ENCODE measurements around the gene ABCA4. TPM values are rescaled to one million over a fixed set of nuclear protein-coding genes. Genes with fewer than 3 reads are reported as not detected.

Gene ABCA4
- total RNA-seq, 4 donors from 2014 or later, result 0.18 to 0.57 TPM; not detected in 2

DNA sequence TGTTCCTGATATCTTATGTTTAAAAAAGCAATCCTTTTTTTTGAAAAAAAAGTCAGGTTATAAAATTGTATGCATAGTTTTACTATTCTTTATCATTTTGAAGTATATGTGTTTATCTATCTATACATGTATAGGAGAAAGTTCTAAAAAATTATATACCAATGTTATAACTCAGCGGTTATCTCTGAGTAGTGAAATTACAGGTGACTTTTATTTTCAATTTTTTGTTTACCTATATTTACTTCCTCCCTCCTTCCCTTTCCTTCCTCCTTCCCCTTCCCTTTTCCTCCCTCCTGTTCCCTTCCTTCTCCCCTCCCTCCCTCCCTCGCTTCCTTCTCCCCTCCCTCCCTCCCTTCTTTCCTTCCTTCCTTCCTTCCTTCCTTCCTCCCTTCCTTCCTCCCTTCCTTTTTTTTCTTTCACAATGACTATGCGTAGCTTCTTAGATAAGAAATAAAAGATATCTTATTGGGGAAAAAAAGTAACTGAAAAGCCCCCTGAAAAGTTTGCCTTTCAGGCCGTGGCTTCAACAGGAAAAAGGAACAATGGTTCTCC lies 77.1 kb downstream of the ABCA4 start:
- intact Hi-C loops (cut with DNase I), result no loop called here
- 55 to 66% methylated on average over 3 of the region's 4 CpGs for WGBS, 2 donors
- DNase-seq, result no peak
- H3K36me3 ChIP-seq, result no peaks in the 10 kb centered on the region
- peaks cover 5 to 40% (median 19%) of the 10 kb centered on the region in 3 donors for H3K4me1 ChIP-seq
- peaks cover 0 to under 1% (median 0%) of the 10 kb centered on the region in 4 donors for H3K27me3 ChIP-seq
- peak overlapping the region; percentile 36 to 77 (median 76) for H3K27ac ChIP-seq
- H3K4me3 ChIP-seq, result no peak overlapping the region
- TF ChIP-seq POLR2A (IDR thresholded peaks at IDR 0.05) (no peak), CTCF (IDR thresholded peaks at IDR 0.05) (no peak)
- no peaks in the 10 kb centered on the region for H3K9me3 ChIP-seq

- Histone ChIP-seq H3K9me3 (no peaks in the 10 kb centered on the region), H3K27ac (no peak overlapping the region), H3K4me3 (no peak overlapping the region), H3K36me3 (no peaks in the 10 kb centered on the region), H3K27me3 (peaks cover 0 to 8% (median 0%) of the 10 kb centered on the region in 4 donors), H3K4me1 (peaks cover 5 to 36% (median 13%) of the 10 kb centered on the region in 3 donors)
- no peak for TF ChIP-seq POLR2A (IDR thresholded peaks at IDR 0.05)
- no peak for TF ChIP-seq CTCF (IDR thresholded peaks at IDR 0.05)
- intact Hi-C loops (cut with DNase I), result no loop called here
- WGBS, 2 donors, result 83 to 100% methylated on average over 1 of the region's 1 CpG
- no peak for DNase-seq
Observed at GRCh38 chr1:94042388-94042787, 78.6 kb downstream of the ABCA4 start.

- WGBS, 2 donors, result 65 to 68% methylated on average over 10 to 11 of the region's 11 CpGs
- intact Hi-C loops (cut with DNase I), result no loop called here
- Histone ChIP-seq H3K4me3 (no peak overlapping the region), H3K27me3 (peaks cover 0 to 8% (median 0%) of the 10 kb centered on the region in 4 donors), H3K9me3 (no peaks in the 10 kb centered on the region), H3K36me3 (no peaks in the 10 kb centered on the region), H3K27ac (peak overlapping the region in 3 of 4 donors; percentile 27 to 55 (median 28)), H3K4me1 (peaks cover 0 to 25% (median 9%) of the 10 kb centered on the region in 3 donors)
- DNase-seq, result no peak
- TF ChIP-seq POLR2A (IDR thresholded peaks at IDR 0.05), result no peak
- no peak for TF ChIP-seq CTCF (IDR thresholded peaks at IDR 0.05)
Observed at GRCh38 chr1:94039871-94040569, 80.9 kb downstream of the ABCA4 start.

DNA sequence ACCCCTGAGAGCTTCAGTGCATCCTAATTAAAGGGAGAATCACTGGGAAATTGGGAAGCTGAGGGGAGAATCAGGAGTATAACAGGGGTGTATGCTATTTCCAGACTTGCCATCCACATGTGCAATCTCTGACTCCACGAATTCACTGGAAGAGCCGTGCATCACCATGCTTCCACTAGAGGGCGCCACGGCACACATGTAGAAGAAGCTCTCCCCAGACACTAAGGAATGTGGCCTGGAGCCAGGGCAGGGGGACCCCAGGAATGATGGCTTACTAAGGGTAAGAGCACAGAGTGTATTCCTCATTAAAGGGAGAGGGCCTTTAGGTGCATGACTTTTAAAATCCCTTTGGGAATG lies 81.5 kb downstream of the ABCA4 start:
- Histone ChIP-seq H3K27me3 (peaks cover 0 to 8% (median 0%) of the 10 kb centered on the region in 4 donors), H3K36me3 (no peaks in the 10 kb centered on the region), H3K4me3 (no peak overlapping the region), H3K4me1 (peaks cover 0 to 20% (median 4%) of the 10 kb centered on the region in 3 donors), H3K27ac (peak overlapping the region in 3 of 4 donors; percentile 5 to 55 (median 28)), H3K9me3 (no peaks in the 10 kb centered on the region)
- 2 to 7% methylated on average over 4 of the region's 4 CpGs for WGBS, 2 donors
- no peak for TF ChIP-seq POLR2A (IDR thresholded peaks at IDR 0.05)
- peak; percentile 69 to 88 (median 70) for TF ChIP-seq CTCF (IDR thresholded peaks at IDR 0.05)
- DNase-seq, result peak; percentile 5
- intact Hi-C loops (cut with DNase I), result no loop called here

GRCh38 chr1:94038511-94038910 lies 82.4 kb downstream of the ABCA4 start:
- H3K27me3 ChIP-seq, result peaks cover 0 to 8% (median 0%) of the 10 kb centered on the region in 4 donors
- intact Hi-C loops (cut with DNase I), result no loop called here
- H3K4me1 ChIP-seq, result peaks cover 0 to 13% (median 0%) of the 10 kb centered on the region in 3 donors
- DNase-seq, result no peak
- peak overlapping the region in 2 of 4 donors; percentile 5 to 55 for H3K27ac ChIP-seq
- no peak for TF ChIP-seq POLR2A (IDR thresholded peaks at IDR 0.05)
- no peak for TF ChIP-seq CTCF (IDR thresholded peaks at IDR 0.05)
- 55 to 94% methylated on average over 2 to 3 of the region's 3 CpGs for WGBS, 2 donors
- no peak overlapping the region for H3K4me3 ChIP-seq
- no peaks in the 10 kb centered on the region for H3K9me3 ChIP-seq
- H3K36me3 ChIP-seq, result no peaks in the 10 kb centered on the region
